Measurements from ENCODE around the gene RNF121.

The RNF121 gene

GRCh38 chr11:71955898-71956456 is 27.1 kb downstream of the RNF121 start:
- no peak for TF ChIP-seq CTCF (conservative IDR thresholded peaks at IDR 0.05; ENCODE audit: low read depth, low read length)
- no peak overlapping the region for H3K4me3 ChIP-seq (ENCODE audit: low read length)
- no peak for DNase-seq (ENCODE audit: low read depth)

DNA sequence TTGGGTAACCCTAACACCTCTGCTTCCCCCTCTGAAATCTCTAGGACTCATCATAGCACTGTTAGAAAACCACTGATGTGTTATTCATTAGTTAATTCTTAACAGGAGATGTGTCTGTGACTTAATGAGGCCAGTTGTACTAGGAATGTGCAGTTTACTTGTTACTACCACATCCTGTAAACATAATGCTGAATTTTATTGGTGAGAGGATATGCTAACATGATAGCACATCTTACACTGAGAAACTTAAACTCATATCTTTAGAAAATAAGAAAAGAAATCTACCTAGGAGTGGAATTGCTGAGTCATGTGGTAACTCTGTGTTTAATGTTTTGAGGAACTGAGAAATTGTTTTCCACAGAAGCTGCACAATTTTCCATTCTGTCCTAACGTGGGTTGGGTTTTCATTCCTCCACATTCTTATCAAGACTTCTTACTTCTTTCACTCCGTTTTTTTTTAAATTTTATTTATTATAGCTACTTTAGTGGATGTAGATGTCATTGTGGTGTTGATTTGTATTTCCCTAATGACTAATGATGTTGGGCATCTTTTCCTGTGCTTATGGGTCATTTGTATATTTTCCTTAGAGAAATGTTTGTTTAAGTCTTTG is 33.7 kb downstream of the RNF121 start:
- TF ChIP-seq CTCF (conservative IDR thresholded peaks at IDR 0.05; ENCODE audit: low read depth, low read length): no peak
- no peak overlapping the region for H3K4me3 ChIP-seq (ENCODE audit: low read length)
- DNase-seq (ENCODE audit: low read depth): no peak

- no peak for TF ChIP-seq CTCF (conservative IDR thresholded peaks at IDR 0.05; ENCODE audit: low read depth, low read length)
- DNase-seq (ENCODE audit: low read depth): no peak
- no peak overlapping the region for H3K4me3 ChIP-seq (ENCODE audit: low read length)
These were observed 34.6 kb downstream of the RNF121 start for GRCh38 chr11:71963468-71963867.

GRCh38 chr11:71964641-71965040 is 35.8 kb downstream of the RNF121 start:
- H3K4me3 ChIP-seq (ENCODE audit: low read length): no peak overlapping the region
- DNase-seq (ENCODE audit: low read depth): no peak
- no peak for TF ChIP-seq CTCF (conservative IDR thresholded peaks at IDR 0.05; ENCODE audit: low read depth, low read length)

DNA sequence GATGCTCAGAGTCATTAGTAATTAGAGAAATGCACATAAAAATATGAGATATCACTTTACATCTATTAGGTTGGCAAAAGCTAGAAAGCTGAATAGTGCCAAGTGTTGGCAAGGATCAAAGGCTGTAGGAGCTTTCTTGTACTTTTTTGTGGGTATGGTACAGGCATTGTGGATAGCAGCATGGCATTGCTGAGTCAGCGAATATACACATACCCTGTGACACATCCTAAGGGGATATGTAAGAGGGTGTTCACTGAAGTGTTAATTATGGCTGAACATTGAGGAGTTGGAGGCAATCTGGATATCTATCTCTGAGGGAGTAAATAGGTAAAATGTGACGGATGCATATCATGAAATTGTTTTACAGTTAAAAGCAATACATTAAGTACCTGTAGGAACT is 42.8 kb downstream of the RNF121 start:
- no peak for TF ChIP-seq CTCF (conservative IDR thresholded peaks at IDR 0.05; ENCODE audit: low read depth, low read length)
- no peak overlapping the region for H3K4me3 ChIP-seq (ENCODE audit: low read length)
- DNase-seq (ENCODE audit: low read depth): no peak

DNA sequence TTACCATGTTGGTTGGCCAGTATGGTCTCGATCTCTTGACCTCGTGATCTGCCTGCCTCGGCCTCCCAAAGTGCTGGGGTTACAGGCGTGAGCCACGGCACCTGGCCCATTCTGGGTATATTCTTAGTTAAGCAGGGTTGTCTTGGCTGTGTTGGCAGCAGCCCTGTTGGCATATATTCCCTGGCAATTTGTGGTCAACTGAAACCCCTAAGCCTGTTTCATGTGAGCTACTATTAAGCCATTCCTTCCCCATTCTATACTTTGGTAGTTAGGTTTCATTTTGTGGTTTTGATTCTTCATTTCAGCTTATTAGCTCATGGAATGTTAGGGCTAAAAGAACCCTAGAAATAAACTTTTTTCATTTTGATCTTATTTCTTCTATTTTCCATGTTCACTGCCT is 47.7 kb downstream of the RNF121 start:
- no peak overlapping the region for H3K4me3 ChIP-seq (ENCODE audit: low read length)
- no peak for TF ChIP-seq CTCF (conservative IDR thresholded peaks at IDR 0.05; ENCODE audit: low read depth, low read length)
- no peak for DNase-seq (ENCODE audit: low read depth)

GRCh38 chr11:71977090-71977489 is 48.2 kb downstream of the RNF121 start:
- no peak overlapping the region for H3K4me3 ChIP-seq (ENCODE audit: low read length)
- TF ChIP-seq CTCF (conservative IDR thresholded peaks at IDR 0.05; ENCODE audit: low read depth, low read length): no peak
- DNase-seq (ENCODE audit: low read depth): no peak
